Suppressor macrophage treated with lipopolysaccharide for 4 hours (primary cell): ENCODE measurements around the gene ATP1B3.
A peak's percentile ranks its signal among the peaks of the same experiment; 100 is the strongest.

Source experiments
- DNase-seq: peaks from one replicate; pipeline ENCODE4 v3.0.0-alpha.2; 2020

The ATP1B3 gene

DNA sequence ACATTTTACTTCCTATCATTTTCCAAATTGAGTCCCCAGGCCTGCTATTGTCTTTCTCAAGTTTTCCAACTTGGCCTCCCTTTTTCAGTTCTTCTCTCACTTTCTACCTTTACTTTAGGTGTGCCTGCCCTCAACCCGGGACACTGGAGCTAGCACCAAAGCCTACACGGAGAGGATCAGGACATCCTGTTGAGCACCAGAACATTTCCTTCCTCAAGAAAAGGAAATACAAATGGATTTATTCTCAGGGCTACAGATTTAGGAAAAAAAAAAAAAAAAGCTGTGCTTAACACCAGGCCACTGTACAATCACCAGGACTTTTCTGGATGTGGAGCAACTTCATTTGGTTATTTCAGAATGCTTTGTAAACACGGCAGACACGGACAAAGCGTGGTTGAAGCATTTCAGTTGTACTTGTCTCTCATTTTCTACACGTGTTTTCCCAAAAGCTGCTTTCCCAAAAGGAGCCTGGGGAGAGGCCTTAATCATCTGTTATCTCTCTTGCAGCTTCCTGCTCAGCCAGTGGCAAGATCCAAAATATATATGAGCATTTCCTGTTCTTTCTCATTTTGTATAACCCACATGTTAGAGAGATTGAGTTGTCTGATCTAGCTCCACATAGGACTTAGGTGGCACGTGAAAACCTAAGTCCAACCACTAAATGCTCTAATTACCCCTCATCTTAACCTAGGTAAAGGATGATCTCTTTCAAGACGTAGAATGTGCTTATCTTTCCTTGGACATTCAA is 15.5 kb upstream of the ATP1B3 start:
- DNase-seq, result no peak

DNA sequence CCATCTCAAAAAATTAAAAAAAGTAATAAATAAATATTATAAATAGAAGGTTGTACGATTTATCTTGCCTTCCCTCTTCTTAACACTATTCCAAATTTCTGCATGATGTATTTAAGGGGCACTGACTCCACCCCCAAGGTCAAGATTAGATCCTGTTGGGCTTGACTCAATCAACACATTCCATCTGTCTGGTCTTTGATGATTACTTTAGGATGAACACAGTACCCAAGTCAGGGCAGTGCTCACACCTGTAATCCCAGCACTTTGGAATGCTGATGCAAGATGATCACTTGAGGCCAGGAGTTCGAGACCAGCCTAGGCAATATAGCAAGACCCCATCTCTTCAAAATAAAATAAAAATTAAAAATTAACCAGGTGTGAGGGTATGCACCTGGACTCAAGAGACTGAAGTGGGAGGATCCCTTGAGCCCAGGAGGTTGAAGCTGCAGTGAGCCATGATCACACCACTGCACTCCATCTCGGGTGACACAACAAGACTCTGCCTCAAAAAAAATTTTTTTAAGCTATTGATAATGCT is 14.1 kb upstream of the ATP1B3 start:
- no peak for DNase-seq

DNA sequence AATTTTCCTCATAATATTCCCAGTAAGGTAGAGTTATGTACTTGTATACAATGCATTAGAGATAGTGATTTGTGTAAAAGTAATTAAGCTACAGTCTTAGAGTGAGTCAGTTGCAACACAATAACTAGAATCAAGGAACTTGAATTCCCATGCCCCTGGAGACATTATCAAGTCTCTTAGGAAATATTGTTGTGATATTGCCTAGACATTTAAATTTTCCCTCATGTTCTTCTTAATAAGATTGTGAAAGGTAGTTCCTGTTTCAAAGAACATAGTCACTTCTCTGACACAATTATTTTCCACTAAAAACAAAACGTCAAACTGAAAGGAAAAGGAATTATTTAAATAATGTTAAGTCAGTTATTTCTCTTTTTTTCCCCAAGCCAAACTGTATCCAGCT is 13.0 kb upstream of the ATP1B3 start:
- peak; percentile 92 for DNase-seq

- DNase-seq, result peak; percentile 78
These were observed 12.0 kb upstream of the ATP1B3 start for GRCh38 chr3:141864281-141864970.

GRCh38 chr3:141865101-141865500 is 11.3 kb upstream of the ATP1B3 start:
- DNase-seq, result no peak

DNA sequence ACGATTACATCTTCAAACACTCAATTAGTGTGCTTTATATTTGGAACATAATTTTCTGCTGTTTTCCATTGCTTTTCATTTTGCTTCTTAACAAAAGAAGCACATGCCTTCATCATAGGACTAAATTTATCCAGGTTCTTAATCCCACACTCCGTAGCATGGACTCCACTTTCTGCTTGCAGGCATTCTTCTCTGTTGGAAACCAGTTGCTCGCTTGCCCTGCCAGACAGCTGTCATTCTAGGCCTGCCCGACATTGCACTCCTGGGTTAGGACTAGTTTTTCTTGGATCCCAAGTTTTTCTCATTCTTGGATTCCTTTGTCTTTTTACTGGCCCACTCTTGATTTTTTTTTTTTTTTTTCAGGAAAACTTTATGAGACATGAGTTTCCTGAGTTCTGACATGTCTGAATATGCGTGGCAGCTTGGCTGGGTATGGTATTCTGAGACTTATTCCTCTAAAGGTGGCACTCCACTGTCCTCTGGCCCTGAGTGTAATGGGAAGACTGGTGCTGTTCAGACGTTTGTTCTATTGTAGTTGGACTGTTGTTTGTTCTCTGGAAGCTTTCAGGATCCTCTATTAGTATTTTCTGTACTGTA is 6.3 kb upstream of the ATP1B3 start:
- no peak for DNase-seq

GRCh38 chr3:141875374-141875892 is 1.0 kb upstream of the ATP1B3 start:
- DNase-seq, result peak; percentile 90

- DNase-seq, result peak; percentile 78
These were observed 506 bp upstream of the ATP1B3 start for GRCh38 chr3:141875893-141876380.

- DNase-seq, result peak; percentile 80
These were observed 613 bp downstream of the ATP1B3 start for GRCh38 chr3:141876891-141877621.

- DNase-seq, result peak; percentile 25
These were observed 1.5 kb downstream of the ATP1B3 start for GRCh38 chr3:141877911-141878310.

GRCh38 chr3:141878326-141878725 is 1.9 kb downstream of the ATP1B3 start:
- peak; percentile 37 for DNase-seq

GRCh38 chr3:141878817-141879216 is 2.4 kb downstream of the ATP1B3 start:
- no peak for DNase-seq

- no peak for DNase-seq
These were observed 5.3 kb downstream of the ATP1B3 start for GRCh38 chr3:141881702-141882101.

- DNase-seq, result no peak
These were observed 10.6 kb downstream of the ATP1B3 start for GRCh38 chr3:141887051-141887450.

DNA sequence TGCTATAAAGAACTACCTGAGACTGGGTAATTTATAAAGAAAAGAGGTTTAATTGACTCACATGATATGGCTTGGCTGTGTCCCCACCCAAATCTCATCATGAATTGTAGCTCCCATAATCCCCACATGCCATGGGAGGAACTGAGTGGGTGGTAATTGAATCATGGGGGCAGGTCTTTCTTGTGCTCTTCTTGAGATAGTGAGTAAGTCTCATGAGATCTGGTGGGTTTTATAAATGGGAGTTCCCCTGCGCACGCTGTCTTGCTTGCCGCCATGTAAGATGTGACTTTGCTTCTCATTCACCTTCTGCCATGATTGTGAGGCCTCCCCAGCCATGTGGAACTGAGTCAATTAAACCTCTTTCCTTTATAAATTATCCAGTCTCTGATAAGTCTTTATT is 12.1 kb downstream of the ATP1B3 start:
- DNase-seq, result peak; percentile 23

GRCh38 chr3:141894524-141895176 is 18.2 kb downstream of the ATP1B3 start:
- DNase-seq, result peak; percentile 76

DNA sequence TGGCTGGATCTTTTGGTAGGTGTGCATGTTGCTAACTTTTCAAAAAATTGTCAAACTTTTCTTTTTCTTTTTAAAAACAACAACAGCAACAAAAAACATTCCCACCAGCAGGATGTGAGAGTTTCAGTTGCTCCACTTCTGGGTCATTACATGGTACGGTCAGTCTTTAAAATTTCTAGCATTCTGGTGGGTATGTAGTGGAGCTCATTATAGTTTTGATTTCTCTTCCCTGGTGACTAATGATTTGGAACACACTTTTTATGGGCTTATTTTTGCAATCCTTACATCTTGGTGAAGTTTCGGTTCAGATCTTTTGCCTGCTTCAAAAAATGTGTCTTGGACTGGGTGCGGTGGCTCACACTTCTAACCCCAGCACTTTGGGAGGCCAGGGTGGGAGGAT is 19.3 kb downstream of the ATP1B3 start:
- no peak for DNase-seq

- DNase-seq, result no peak
These were observed 22.5 kb downstream of the ATP1B3 start for GRCh38 chr3:141898908-141899307.

GRCh38 chr3:141900343-141900742 is 23.9 kb downstream of the ATP1B3 start:
- DNase-seq, result no peak

GRCh38 chr3:141901914-141902313 is 25.5 kb downstream of the ATP1B3 start:
- DNase-seq, result no peak

DNA sequence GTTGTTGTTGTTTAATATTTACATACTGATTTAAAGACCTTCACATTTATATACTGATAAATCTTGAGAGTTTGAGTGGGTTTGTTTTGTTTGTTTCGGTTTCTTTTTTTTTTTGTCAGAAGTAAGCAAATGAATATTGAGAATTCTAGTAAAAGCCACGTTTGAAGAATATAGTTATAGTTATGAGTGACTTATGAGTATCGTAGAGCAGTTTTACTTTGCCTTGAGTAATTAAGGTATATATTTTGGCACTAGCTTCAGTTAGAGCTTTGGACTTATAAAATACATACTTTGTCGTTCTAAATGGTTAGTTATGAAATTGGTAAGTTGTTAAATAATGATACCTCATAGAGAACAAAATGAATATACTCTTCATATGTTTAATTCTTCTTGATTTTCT is 27.8 kb downstream of the ATP1B3 start:
- DNase-seq, result no peak

GRCh38 chr3:141905129-141905528 is 28.7 kb downstream of the ATP1B3 start:
- no peak for DNase-seq
